ENCODE measurements around the gene EGFR. TPM values are rescaled to one million over a fixed set of nuclear protein-coding genes. Genes with fewer than 3 reads are reported as not detected.
A peak's percentile ranks its signal among the peaks of the same experiment; 100 is the strongest.

Gene EGFR
- total RNA-seq, 1 experiment from 2014 or later: not detected

DNA sequence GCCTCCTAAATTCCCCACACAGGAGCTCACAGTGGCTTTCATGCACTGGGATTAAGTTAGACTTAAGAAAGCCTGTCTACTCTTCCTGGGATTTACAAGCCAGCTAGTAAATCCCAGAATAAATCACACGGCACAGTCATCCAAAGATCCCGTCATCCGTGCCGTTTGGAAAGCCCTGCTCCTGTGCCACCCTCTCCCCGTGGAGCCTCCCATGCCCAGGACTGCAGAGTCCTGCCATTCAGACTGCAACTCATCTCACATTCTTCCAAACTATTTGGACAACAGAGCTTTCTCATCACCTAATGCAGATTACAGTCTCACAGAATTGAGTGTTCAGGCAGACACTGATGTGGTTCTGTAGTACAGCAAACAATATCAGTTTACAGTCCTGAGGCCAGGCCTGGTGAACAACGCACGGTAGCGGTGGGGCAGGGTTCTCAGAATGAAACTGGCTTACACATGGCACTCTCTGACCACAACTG, 166.5 kb downstream of the EGFR start:
- H3K9ac ChIP-seq (ENCODE audit: low read length): no peak overlapping the region
- no peak overlapping the region for H3K4me3 ChIP-seq (ENCODE audit: low read length)
- H3K4me2 ChIP-seq (ENCODE audit: low read depth, low read length, poor library complexity, severe bottlenecking): no peak overlapping the region
- no peak for DNase-seq
- no peaks in the 10 kb centered on the region for H3K9me3 ChIP-seq (ENCODE audit: low read length)
- H3K27me3 ChIP-seq (ENCODE audit: low read length): no peaks in the 10 kb centered on the region
- no peaks in the 10 kb centered on the region for H4K20me1 ChIP-seq (ENCODE audit: insufficient read depth, low read depth, low read length)
- H2AFZ ChIP-seq (ENCODE audit: low read length): no peak overlapping the region
- H3K27ac ChIP-seq (ENCODE audit: low read length): no peak overlapping the region
- no peaks in the 10 kb centered on the region for H3K9me2 ChIP-seq (replicated peaks; ENCODE audit: insufficient read depth, low read length)
- no peaks in the 10 kb centered on the region for H3K79me2 ChIP-seq (ENCODE audit: low read length)
- H3K36me3 ChIP-seq (ENCODE audit: insufficient read depth, low read length): no peaks in the 10 kb centered on the region
- no peaks in the 10 kb centered on the region for H3K4me1 ChIP-seq (ENCODE audit: low read length)

DNA sequence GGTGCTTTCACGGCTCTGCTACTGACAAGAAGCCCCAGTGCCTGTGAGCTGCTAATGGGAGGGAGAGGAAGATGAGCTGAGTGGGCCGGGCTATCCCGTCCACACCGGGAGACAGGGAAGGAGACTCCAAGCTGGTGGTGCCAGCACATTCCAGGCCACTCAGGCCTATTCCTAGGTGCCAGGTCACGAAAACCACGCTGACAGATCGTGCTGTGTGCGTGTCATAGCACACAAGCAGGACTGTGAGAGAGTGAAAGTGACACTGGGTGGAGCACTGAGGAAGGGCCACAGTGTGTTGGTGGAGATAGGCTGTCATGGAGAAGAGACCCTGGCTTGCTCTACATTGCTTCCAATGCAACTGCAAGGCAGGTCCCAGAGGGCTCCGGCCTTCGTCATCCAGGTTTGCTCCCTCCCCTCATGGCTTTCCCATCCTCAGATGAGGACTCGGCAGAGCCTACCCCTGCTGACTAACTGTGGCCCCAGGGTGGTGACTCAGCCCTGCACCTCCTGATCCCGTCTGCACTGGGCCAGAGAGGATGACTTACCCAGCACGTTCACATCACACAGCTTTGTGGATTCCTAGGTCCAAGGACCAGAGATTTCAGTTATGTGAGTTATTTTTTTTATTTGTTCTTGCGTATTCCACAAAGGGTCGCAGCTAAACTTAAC, 167.3 kb downstream of the EGFR start:
- Histone ChIP-seq H3K27me3 (ENCODE audit: low read length) (no peaks in the 10 kb centered on the region), H3K36me3 (ENCODE audit: insufficient read depth, low read length) (no peaks in the 10 kb centered on the region), H3K4me1 (ENCODE audit: low read length) (no peaks in the 10 kb centered on the region), H3K9me3 (ENCODE audit: low read length) (no peaks in the 10 kb centered on the region), H3K4me2 (ENCODE audit: low read depth, low read length, poor library complexity, severe bottlenecking) (no peak overlapping the region), H4K20me1 (ENCODE audit: insufficient read depth, low read depth, low read length) (no peaks in the 10 kb centered on the region), H3K9ac (ENCODE audit: low read length) (no peak overlapping the region), H3K9me2 (replicated peaks; ENCODE audit: insufficient read depth, low read length) (no peaks in the 10 kb centered on the region), H2AFZ (ENCODE audit: low read length) (0 out of 2 replicates have a peak overlapping the region, but pooled peaks have one; percentile 3), H3K79me2 (ENCODE audit: low read length) (no peaks in the 10 kb centered on the region), H3K27ac (ENCODE audit: low read length) (no peak overlapping the region), H3K4me3 (ENCODE audit: low read length) (no peak overlapping the region)
- no peak for DNase-seq

DNA sequence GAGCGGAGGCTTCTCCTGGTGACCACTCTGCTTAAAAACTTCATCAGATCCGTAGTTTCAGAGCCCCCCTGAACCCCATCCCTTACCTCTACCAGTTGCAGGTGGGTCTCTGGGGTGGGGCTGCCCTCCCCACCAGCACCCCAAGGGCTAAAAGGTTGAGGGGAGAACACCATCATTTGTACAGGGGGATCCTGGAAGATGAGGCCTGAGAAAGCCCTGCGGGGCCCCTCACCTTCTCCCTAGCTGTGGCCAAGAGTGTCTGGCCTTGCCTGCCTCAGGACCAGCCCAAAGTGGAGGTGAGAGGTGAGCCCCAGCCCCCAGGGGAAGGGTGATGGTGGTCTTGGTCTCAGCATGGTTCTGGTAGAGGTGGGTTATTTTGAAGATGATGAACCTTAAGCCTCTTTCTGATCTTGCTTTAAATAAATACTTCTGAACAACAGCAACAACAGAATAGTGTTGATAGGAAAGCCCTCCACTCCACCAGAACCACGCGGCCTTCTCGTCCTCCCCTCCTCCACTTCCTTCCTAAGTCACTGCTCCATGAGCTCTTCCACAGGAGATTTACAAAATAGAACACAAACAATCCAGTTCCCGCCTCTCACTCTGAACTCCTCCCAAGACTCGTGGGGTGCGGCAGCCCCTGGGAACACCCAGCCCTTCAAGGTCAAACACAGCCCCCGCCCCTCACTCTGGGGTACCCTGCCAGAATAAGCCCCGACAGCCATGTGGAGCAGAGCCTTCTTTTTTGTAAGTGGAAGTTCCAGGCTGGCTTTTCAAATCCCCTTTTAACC, 169.1 kb downstream of the EGFR start:
- Histone ChIP-seq H3K79me2 (ENCODE audit: low read length) (no peaks in the 10 kb centered on the region), H3K9me3 (ENCODE audit: low read length) (no peaks in the 10 kb centered on the region), H3K4me2 (ENCODE audit: low read depth, low read length, poor library complexity, severe bottlenecking) (no peak overlapping the region), H3K9me2 (replicated peaks; ENCODE audit: insufficient read depth, low read length) (no peaks in the 10 kb centered on the region), H3K27me3 (ENCODE audit: low read length) (no peaks in the 10 kb centered on the region), H3K4me3 (ENCODE audit: low read length) (no peak overlapping the region), H4K20me1 (ENCODE audit: insufficient read depth, low read depth, low read length) (no peaks in the 10 kb centered on the region), H3K9ac (ENCODE audit: low read length) (no peak overlapping the region), H3K36me3 (ENCODE audit: insufficient read depth, low read length) (no peaks in the 10 kb centered on the region), H3K4me1 (ENCODE audit: low read length) (no peaks in the 10 kb centered on the region), H3K27ac (ENCODE audit: low read length) (no peak overlapping the region), H2AFZ (ENCODE audit: low read length) (no peak overlapping the region)
- DNase-seq: no peak

DNA sequence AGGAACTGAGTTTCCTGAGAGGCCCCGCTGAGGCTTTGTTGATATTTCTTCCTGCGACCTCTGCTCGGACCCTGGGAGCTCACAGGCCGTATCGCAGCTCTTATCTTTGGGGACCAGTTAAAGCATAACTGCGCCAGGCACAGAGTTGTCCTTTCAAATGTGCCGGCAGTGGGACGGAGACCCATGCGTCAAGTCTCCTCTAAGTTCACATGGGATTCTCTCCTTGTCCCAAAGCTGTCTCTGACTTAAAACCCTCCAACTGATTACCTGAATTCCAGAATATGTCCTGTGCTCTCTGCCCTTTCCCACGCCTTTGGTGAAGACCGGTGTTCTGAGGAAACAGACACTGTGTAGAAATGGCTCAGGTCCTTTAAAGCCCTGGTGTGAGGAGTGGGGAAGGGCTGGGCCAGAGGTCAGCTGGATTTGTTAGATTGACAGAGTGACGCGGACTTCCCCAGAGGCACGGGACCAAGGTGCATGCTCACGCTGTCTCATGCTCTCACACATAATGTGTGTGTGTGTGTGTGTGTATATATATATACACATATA, 169.8 kb downstream of the EGFR start:
- Histone ChIP-seq H3K4me1 (ENCODE audit: low read length) (no peaks in the 10 kb centered on the region), H2AFZ (ENCODE audit: low read length) (no peak overlapping the region), H3K79me2 (ENCODE audit: low read length) (no peaks in the 10 kb centered on the region), H3K4me3 (ENCODE audit: low read length) (no peak overlapping the region), H3K4me2 (ENCODE audit: low read depth, low read length, poor library complexity, severe bottlenecking) (no peak overlapping the region), H3K9me3 (ENCODE audit: low read length) (no peaks in the 10 kb centered on the region), H3K27me3 (ENCODE audit: low read length) (no peaks in the 10 kb centered on the region; the same call in 1 of the 2 replicates), H3K36me3 (ENCODE audit: insufficient read depth, low read length) (no peaks in the 10 kb centered on the region), H3K9ac (ENCODE audit: low read length) (no peak overlapping the region), H4K20me1 (ENCODE audit: insufficient read depth, low read depth, low read length) (no peaks in the 10 kb centered on the region), H3K27ac (ENCODE audit: low read length) (no peak overlapping the region), H3K9me2 (replicated peaks; ENCODE audit: insufficient read depth, low read length) (no peaks in the 10 kb centered on the region)
- DNase-seq: no peak

DNA sequence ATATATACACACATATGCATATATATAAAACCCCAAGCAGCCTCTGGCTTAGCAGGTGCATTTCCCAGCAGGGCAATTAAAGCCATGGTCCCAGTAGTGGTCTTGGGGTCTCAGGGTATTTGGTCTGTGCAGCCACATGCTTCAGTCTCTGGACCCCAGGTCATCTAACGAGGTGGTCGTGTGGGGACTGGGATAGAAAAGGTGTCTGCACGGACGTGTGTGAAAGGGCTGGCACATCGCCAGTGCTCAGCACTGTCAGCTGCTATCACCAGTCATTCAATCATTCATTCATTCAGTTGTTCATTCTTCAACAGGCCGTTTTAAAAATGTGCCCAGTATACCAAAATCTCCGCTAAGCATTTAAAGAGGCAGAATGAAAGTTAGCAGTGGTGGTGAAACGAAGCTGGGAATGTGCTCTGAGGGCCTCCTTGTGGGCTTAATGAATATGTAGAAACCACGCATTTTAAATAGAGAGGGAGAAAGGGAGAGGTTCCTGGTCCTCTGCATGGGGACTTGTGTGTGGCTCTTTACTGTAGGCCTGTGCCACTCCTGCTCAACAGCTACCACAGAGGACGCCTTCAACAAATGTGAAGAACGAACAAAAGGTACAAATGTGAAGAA, 170.4 kb downstream of the EGFR start:
- no peaks in the 10 kb centered on the region; the same call in 1 of the 2 replicates for H3K27me3 ChIP-seq (ENCODE audit: low read length)
- no peaks in the 10 kb centered on the region for H3K79me2 ChIP-seq (ENCODE audit: low read length)
- H2AFZ ChIP-seq (ENCODE audit: low read length): no peak overlapping the region
- H3K4me1 ChIP-seq (ENCODE audit: low read length): no peaks in the 10 kb centered on the region
- no peak overlapping the region for H3K4me3 ChIP-seq (ENCODE audit: low read length)
- no peaks in the 10 kb centered on the region for H3K9me2 ChIP-seq (replicated peaks; ENCODE audit: insufficient read depth, low read length)
- DNase-seq: no peak
- H3K36me3 ChIP-seq (ENCODE audit: insufficient read depth, low read length): no peaks in the 10 kb centered on the region
- no peak overlapping the region for H3K9ac ChIP-seq (ENCODE audit: low read length)
- H3K9me3 ChIP-seq (ENCODE audit: low read length): no peaks in the 10 kb centered on the region
- no peak overlapping the region for H3K27ac ChIP-seq (ENCODE audit: low read length)
- no peak overlapping the region for H3K4me2 ChIP-seq (ENCODE audit: low read depth, low read length, poor library complexity, severe bottlenecking)
- no peaks in the 10 kb centered on the region for H4K20me1 ChIP-seq (ENCODE audit: insufficient read depth, low read depth, low read length)

DNA sequence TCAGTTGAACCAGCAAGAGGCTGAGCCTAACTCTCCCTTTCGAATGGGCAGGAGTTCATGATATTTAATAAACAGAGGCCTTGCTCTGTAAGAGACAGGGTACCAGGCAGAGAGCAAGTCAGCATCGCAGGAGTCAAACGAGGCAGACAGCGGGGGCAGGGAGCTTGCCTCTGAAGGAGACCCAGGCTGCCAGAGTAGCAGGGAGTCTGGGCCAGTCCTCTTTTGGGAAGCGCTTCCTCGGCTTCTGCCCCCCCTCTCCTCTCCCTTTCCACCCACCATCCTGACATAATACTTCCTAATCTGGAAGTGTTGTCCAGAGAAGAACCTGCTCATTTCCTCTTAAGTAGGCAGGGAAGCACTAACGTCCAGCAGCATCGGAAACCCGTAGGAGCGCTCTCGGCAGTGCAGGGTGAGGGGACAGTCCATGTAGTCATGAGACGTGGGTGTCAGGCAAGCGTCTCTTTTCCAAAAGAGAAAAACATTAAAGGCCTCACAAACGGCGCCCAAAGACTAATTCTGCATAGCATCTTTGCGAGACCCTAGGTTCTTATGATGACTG, 171.1 kb downstream of the EGFR start:
- H3K36me3 ChIP-seq (ENCODE audit: insufficient read depth, low read length): no peaks in the 10 kb centered on the region
- no peaks in the 10 kb centered on the region for H3K9me3 ChIP-seq (ENCODE audit: low read length)
- no peaks in the 10 kb centered on the region; the same call in 1 of the 2 replicates for H3K27me3 ChIP-seq (ENCODE audit: low read length)
- no peak overlapping the region for H3K27ac ChIP-seq (ENCODE audit: low read length)
- no peak overlapping the region for H2AFZ ChIP-seq (ENCODE audit: low read length)
- H3K9ac ChIP-seq (ENCODE audit: low read length): no peak overlapping the region
- no peaks in the 10 kb centered on the region for H3K4me1 ChIP-seq (ENCODE audit: low read length)
- H3K79me2 ChIP-seq (ENCODE audit: low read length): no peaks in the 10 kb centered on the region
- H3K4me2 ChIP-seq (ENCODE audit: low read depth, low read length, poor library complexity, severe bottlenecking): no peak overlapping the region
- no peak for DNase-seq
- no peaks in the 10 kb centered on the region for H3K9me2 ChIP-seq (replicated peaks; ENCODE audit: insufficient read depth, low read length)
- H4K20me1 ChIP-seq (ENCODE audit: insufficient read depth, low read depth, low read length): no peaks in the 10 kb centered on the region
- H3K4me3 ChIP-seq (ENCODE audit: low read length): no peak overlapping the region

DNA sequence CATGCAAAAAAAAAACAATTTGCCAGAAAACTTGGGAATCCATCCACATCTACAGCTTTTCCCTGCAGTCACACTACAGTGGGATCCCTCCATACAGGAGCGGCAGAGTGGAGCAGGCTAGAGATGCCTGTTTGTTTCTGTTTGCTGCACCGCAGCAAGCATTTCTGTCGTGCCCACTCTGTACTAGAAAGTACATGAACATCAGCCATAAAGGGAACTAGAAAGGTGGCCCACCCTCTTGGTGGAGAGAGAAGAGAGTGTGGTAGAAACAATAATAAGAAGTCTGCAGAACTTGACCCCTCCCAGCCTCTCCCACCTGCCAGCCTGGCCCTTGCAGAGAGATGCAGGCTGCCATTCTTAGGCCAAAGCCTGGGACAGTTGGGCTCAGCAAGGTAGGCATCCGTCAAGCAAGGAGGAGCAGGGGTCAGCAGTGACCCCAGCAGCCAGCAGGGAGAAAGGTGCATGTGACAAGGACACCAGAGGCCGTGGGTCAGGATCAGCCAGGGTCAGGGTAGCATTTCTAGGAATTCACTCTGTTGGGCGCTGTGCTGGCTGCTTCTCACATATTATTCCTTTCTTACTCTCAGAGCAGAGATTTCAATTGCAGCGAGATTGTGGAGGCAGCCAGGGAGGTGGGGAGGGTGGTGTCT, 171.8 kb downstream of the EGFR start:
- Histone ChIP-seq H3K36me3 (ENCODE audit: insufficient read depth, low read length) (no peaks in the 10 kb centered on the region), H3K4me3 (ENCODE audit: low read length) (no peak overlapping the region), H2AFZ (ENCODE audit: low read length) (no peak overlapping the region), H3K9me2 (replicated peaks; ENCODE audit: insufficient read depth, low read length) (no peaks in the 10 kb centered on the region), H3K27me3 (ENCODE audit: low read length) (no peaks in the 10 kb centered on the region; the same call in 1 of the 2 replicates), H3K79me2 (ENCODE audit: low read length) (no peaks in the 10 kb centered on the region), H3K27ac (ENCODE audit: low read length) (no peak overlapping the region), H3K9ac (ENCODE audit: low read length) (no peak overlapping the region), H4K20me1 (ENCODE audit: insufficient read depth, low read depth, low read length) (no peaks in the 10 kb centered on the region), H3K9me3 (ENCODE audit: low read length) (no peaks in the 10 kb centered on the region), H3K4me2 (ENCODE audit: low read depth, low read length, poor library complexity, severe bottlenecking) (no peak overlapping the region), H3K4me1 (ENCODE audit: low read length) (no peaks in the 10 kb centered on the region)
- no peak for DNase-seq
